ENCODE results near the gene TXK.

TXK gene

GRCh38 chr4:48078862-48079655 is 55.0 kb downstream of the TXK start:
- TF ChIP-seq CTCF (IDR thresholded peaks at IDR 0.05; ENCODE audit: control insufficient read depth, extremely low read depth, insufficient read depth), result no peak
- no peak overlapping the region for H3K4me3 ChIP-seq (ENCODE audit: low read depth, low read length)
- DNase-seq (ENCODE audit: low read depth), result no peak

- H3K4me3 ChIP-seq (ENCODE audit: low read depth, low read length), result no peak overlapping the region
- TF ChIP-seq CTCF (IDR thresholded peaks at IDR 0.05; ENCODE audit: control insufficient read depth, extremely low read depth, insufficient read depth), result no peak
- no peak for DNase-seq (ENCODE audit: low read depth)
Measured at GRCh38 chr4:48078425-48078824, 55.6 kb downstream of the TXK start.

GRCh38 chr4:48074657-48075056 is 59.4 kb downstream of the TXK start:
- DNase-seq (ENCODE audit: low read depth), result no peak
- H3K4me3 ChIP-seq (ENCODE audit: low read depth, low read length), result no peak overlapping the region
- TF ChIP-seq CTCF (IDR thresholded peaks at IDR 0.05; ENCODE audit: control insufficient read depth, extremely low read depth, insufficient read depth), result no peak

- no peak for TF ChIP-seq CTCF (IDR thresholded peaks at IDR 0.05; ENCODE audit: control insufficient read depth, extremely low read depth, insufficient read depth)
- no peak for DNase-seq (ENCODE audit: low read depth)
- no peak overlapping the region for H3K4me3 ChIP-seq (ENCODE audit: low read depth, low read length)
Measured at GRCh38 chr4:48073567-48074103, 60.4 kb downstream of the TXK start.

- H3K4me3 ChIP-seq (ENCODE audit: low read depth, low read length), result no peak overlapping the region
- no peak for DNase-seq (ENCODE audit: low read depth)
- no peak for TF ChIP-seq CTCF (IDR thresholded peaks at IDR 0.05; ENCODE audit: control insufficient read depth, extremely low read depth, insufficient read depth)
Measured at GRCh38 chr4:48071191-48071590, 62.9 kb downstream of the TXK start.

- DNase-seq (ENCODE audit: low read depth), result no peak
- H3K4me3 ChIP-seq (ENCODE audit: low read depth, low read length), result no peak overlapping the region
- TF ChIP-seq CTCF (IDR thresholded peaks at IDR 0.05; ENCODE audit: control insufficient read depth, extremely low read depth, insufficient read depth), result no peak
Measured at GRCh38 chr4:48069026-48069425, 65.0 kb downstream of the TXK start.

- TF ChIP-seq CTCF (IDR thresholded peaks at IDR 0.05; ENCODE audit: control insufficient read depth, extremely low read depth, insufficient read depth), result no peak
- no peak overlapping the region for H3K4me3 ChIP-seq (ENCODE audit: low read depth, low read length)
- no peak for DNase-seq (ENCODE audit: low read depth)
Measured at GRCh38 chr4:48068182-48068581, 65.9 kb downstream of the TXK start.
